IMR-90 (cell line): ENCODE results near the gene TAF4. TPM values are rescaled to one million over a fixed set of nuclear protein-coding genes. Genes with fewer than 3 reads are reported as not detected.

Experiments
- ATAC-seq: fragments of 200-7000 bp; cut with Tn5 transposase; 2 replicates; pipeline ENCODE4 v1.9.1; 2020; ENCODE audit warnings: low read depth, mild to moderate bottlenecking, moderate library complexity
- BruUV-seq: library from RNA; stranded (reverse); fragments of 400-500 nt; replicated peaks from 2 replicates; lab custom pipeline; 2021; lab: Mats Ljungman, UMichigan
- CTCF ChIA-PET: fragments of 300-600 bp; formaldehyde crosslinking; extraction: SDS; loops from one replicate; lab custom pipeline; 2021; ENCODE audit warnings: antibody characterized with exemption; lab: Yijun Ruan, JAX
- POLR2A ChIA-PET: fragments of 300-600 bp; sonication (Branson Sonifier 250); formaldehyde crosslinking; loops from one replicate; lab custom pipeline; 2022; ENCODE audit warnings: antibody characterized with exemption; ENCODE audit not compliant: unreplicated experiment; lab: Charles Lee
- DNase-seq: peaks from one replicate; pipeline ENCODE4 v3.0.0; 2013
- H2AFZ ChIP-seq: replicated peaks from 2 replicates; pipeline ENCODE3; 2013; ENCODE audit warnings: low read length, mild to moderate bottlenecking; ENCODE audit not compliant: poor library complexity
- H2AK5ac ChIP-seq: 2 replicates; pipeline ENCODE4 v1.6.1; 2013; ENCODE audit warnings: low read depth, low read length, inconsistent platforms
- H2AK9ac ChIP-seq: replicated peaks from 2 replicates; pipeline ENCODE3; 2013; ENCODE audit warnings: mild to moderate bottlenecking, low read depth, low read length, moderate library complexity; ENCODE audit not compliant: poor library complexity
- H2BK120ac ChIP-seq: 2 replicates; pipeline ENCODE4 v1.6.1; 2013; ENCODE audit warnings: low read depth, low read length, inconsistent platforms
- H2BK15ac ChIP-seq: 3 replicates; pipeline ENCODE4 v1.6.1; 2013; ENCODE audit warnings: low read depth, low read length, inconsistent platforms
- H2BK20ac ChIP-seq: 2 replicates; pipeline ENCODE4 v1.6.1; 2013; ENCODE audit warnings: low read depth, mild to moderate bottlenecking, inconsistent platforms, low read length, moderate library complexity
- H2BK5ac ChIP-seq: 2 replicates; pipeline ENCODE4 v1.6.1; 2013; ENCODE audit warnings: mild to moderate bottlenecking, low read depth, low read length, inconsistent platforms; ENCODE audit not compliant: poor library complexity, severe bottlenecking
- H3K14ac ChIP-seq: replicated peaks from 2 replicates; pipeline ENCODE4 v1.6.1; 2013; ENCODE audit warnings: low read depth, low read length, inconsistent platforms
- H3K18ac ChIP-seq: 2 replicates; pipeline ENCODE4 v1.6.1; 2013; ENCODE audit warnings: low read depth, low read length, control low read depth
- H3K23ac ChIP-seq: 2 replicates; pipeline ENCODE4 v1.6.1; 2013; ENCODE audit warnings: low read depth, low read length, inconsistent platforms
- H3K27ac ChIP-seq: 2 replicates; pipeline ENCODE4 v1.5.1; 2013; ENCODE audit warnings: mild to moderate bottlenecking, control low read depth, low read length; ENCODE audit not compliant: insufficient read depth
- H3K27me3 ChIP-seq: 2 replicates; pipeline ENCODE4 v1.6.1; 2013; ENCODE audit warnings: low read length; ENCODE audit not compliant: control insufficient read depth, insufficient read depth
- H3K36me3 ChIP-seq: 2 replicates; pipeline ENCODE4 v1.6.1; 2013; ENCODE audit warnings: low read length, mixed read lengths; ENCODE audit not compliant: control insufficient read depth, insufficient read depth
- H3K4ac ChIP-seq: 2 replicates; pipeline ENCODE4 v1.6.1; 2013; ENCODE audit warnings: low read depth, low read length, inconsistent platforms
- H3K4me1 ChIP-seq: 2 replicates; pipeline ENCODE4 v1.6.1; 2013; ENCODE audit warnings: low read length, mixed read lengths; ENCODE audit not compliant: control insufficient read depth, insufficient read depth
- H3K4me2 ChIP-seq: 2 replicates; pipeline ENCODE4 v1.6.1; 2013; ENCODE audit warnings: low read depth, mild to moderate bottlenecking, control low read depth, low read length, moderate library complexity
- H3K4me3 ChIP-seq: 2 replicates; pipeline ENCODE4 v1.5.1; 2013; ENCODE audit warnings: low read depth, mild to moderate bottlenecking, control low read depth, low read length, moderate library complexity; ENCODE audit not compliant: insufficient read depth
- H3K56ac ChIP-seq: 2 replicates; pipeline ENCODE4 v1.6.1; 2013; ENCODE audit warnings: low read length, inconsistent platforms; ENCODE audit not compliant: insufficient read depth; ENCODE audit errors: extremely low read depth
- H3K79me1 ChIP-seq, 2 experiments: 2 replicates each; pipeline ENCODE4 v1.6.1; 2013; ENCODE audit warnings: low read length in 2 of 2, inconsistent platforms in 1 of 2, low read depth in 1 of 2
- H3K9ac ChIP-seq: 2 replicates; pipeline ENCODE4 v1.6.1; 2013; ENCODE audit warnings: low read depth, low read length, control low read depth
- H3K9me1 ChIP-seq: 2 replicates; pipeline ENCODE4 v1.6.1; 2013; ENCODE audit warnings: low read length, inconsistent platforms; ENCODE audit not compliant: insufficient read depth
- H3K9me3 ChIP-seq: 2 replicates; pipeline ENCODE4 v1.6.1; 2013; ENCODE audit warnings: low read length; ENCODE audit not compliant: control insufficient read depth, insufficient read depth
- H4K20me1 ChIP-seq: 2 replicates; pipeline ENCODE4 v1.6.1; 2013; ENCODE audit warnings: low read length, inconsistent platforms; ENCODE audit not compliant: insufficient read depth
- H4K5ac ChIP-seq: 2 replicates; pipeline ENCODE4 v1.6.1; 2013; ENCODE audit warnings: mild to moderate bottlenecking, low read depth, low read length, control low read depth
- H4K8ac ChIP-seq, 2 experiments: 2 replicates each; pipeline ENCODE4 v1.6.1; 2013; ENCODE audit warnings: low read depth in 2 of 2, low read length in 2 of 2, control low read depth in 1 of 2, inconsistent platforms in 1 of 2
- H4K91ac ChIP-seq: 2 replicates; pipeline ENCODE4 v1.6.1; 2013; ENCODE audit warnings: low read depth, low read length, inconsistent platforms; ENCODE audit not compliant: insufficient read depth
- BHLHE40 ChIP-seq: fragments of 150-350 bp; IDR thresholded peaks from 2 replicates; pipeline ENCODE4 v1.6.1; 2016; ENCODE audit warnings: mild to moderate bottlenecking, low read depth, low read length
- CEBPB ChIP-seq: IDR thresholded peaks from 2 replicates; pipeline ENCODE4 v1.6.1; 2012; ENCODE audit warnings: low read depth, low read length, improper control_type of control experiment
- CHD1 ChIP-seq: IDR thresholded peaks from 2 replicates; pipeline ENCODE4 v1.6.1; 2012; ENCODE audit warnings: low read depth, low read length, improper control_type of control experiment
- CTCF ChIP-seq: conservative IDR thresholded peaks from 2 replicates; pipeline ENCODE4 v1.5.1; 2012; ENCODE audit warnings: mild to moderate bottlenecking, low read depth, low read length, improper control_type of control experiment
- ELK1 ChIP-seq: fragments of 150-350 bp; IDR thresholded peaks from 2 replicates; pipeline ENCODE4 v1.6.1; 2016; ENCODE audit warnings: low read depth, mild to moderate bottlenecking, low read length, moderate library complexity, borderline replicate concordance
- FOS ChIP-seq: fragments of 150-350 bp; IDR thresholded peaks from 2 replicates; pipeline ENCODE4 v1.6.1; 2016; ENCODE audit warnings: low read depth, low read length
- MAFK ChIP-seq: IDR thresholded peaks from 2 replicates; pipeline ENCODE4 v1.6.1; 2012; ENCODE audit warnings: low read depth, low read length, improper control_type of control experiment
- MAZ ChIP-seq: IDR thresholded peaks from 2 replicates; pipeline ENCODE4 v1.6.1; 2012; ENCODE audit warnings: low read depth, mild to moderate bottlenecking, low read length, improper control_type of control experiment, moderate library complexity, borderline replicate concordance
- MXI1 ChIP-seq: IDR thresholded peaks from 2 replicates; pipeline ENCODE4 v1.6.1; 2012; ENCODE audit warnings: low read depth, mild to moderate bottlenecking, low read length, moderate library complexity, borderline replicate concordance
- NFE2L2 ChIP-seq: fragments of 150-350 bp; IDR thresholded peaks from 2 replicates; pipeline ENCODE4 v1.6.1; 2016; ENCODE audit warnings: low read depth, mild to moderate bottlenecking, low read length
- POLR2A ChIP-seq: IDR thresholded peaks from 2 replicates; pipeline ENCODE4 v1.6.1; 2012; ENCODE audit warnings: mild to moderate bottlenecking, low read depth, low read length
- RAD21 ChIP-seq: IDR thresholded peaks from 2 replicates; pipeline ENCODE4 v1.6.1; 2012; ENCODE audit warnings: low read length, improper control_type of control experiment
- RCOR1 ChIP-seq: IDR thresholded peaks from 2 replicates; pipeline ENCODE4 v1.6.1; 2012; ENCODE audit warnings: mild to moderate bottlenecking, low read length, improper control_type of control experiment; ENCODE audit not compliant: insufficient replicate concordance
- RFX5 ChIP-seq: IDR thresholded peaks from 2 replicates; pipeline ENCODE4 v1.8.0; 2012; ENCODE audit warnings: low read depth, mild to moderate bottlenecking, low read length, moderate library complexity
- SMC3 ChIP-seq: fragments of 150-350 bp; IDR thresholded peaks from 2 replicates; pipeline ENCODE4 v1.6.1; 2016; ENCODE audit warnings: low read depth, mild to moderate bottlenecking, antibody characterized with exemption, low read length, moderate library complexity
- USF2 ChIP-seq: fragments of 150-350 bp; IDR thresholded peaks from 2 replicates; pipeline ENCODE4 v1.6.1; 2017; ENCODE audit warnings: mild to moderate bottlenecking, antibody characterized with exemption, low read length, low read depth
- WGBS, 2 experiments: methylation state at CpG; one replicate each; pipeline versions ENCODE4 v1.1.5 to v1.1.7; 2013; ENCODE audit warnings: missing lambda C conversion rate in 2 of 2; ENCODE audit not compliant: insufficient read length in 1 of 2; ENCODE audit errors: extremely low coverage in 2 of 2; 5-methylcytosine and 5-hydroxymethylcytosine counted together
- dilution Hi-C: fragments of 300-500 bp; cut with HindIII; formaldehyde crosslinking; loops from one replicate; pipeline ENCODE4 v1.14.3; 2018; ENCODE audit warnings: low sequenced_read_pairs; ENCODE audit not compliant: unreplicated experiment
- in situ Hi-C: fragments of 300-500 bp; cut with MboI; formaldehyde crosslinking; loops from 3 replicates; pipeline ENCODE4 v1.14.3; 2019; ENCODE audit warnings: low sequenced_read_pairs, inconsistent platforms, mixed read lengths
- intact Hi-C: fragments of 100-400 bp; cut with micrococcal nuclease; formaldehyde crosslinking; loops from 2 replicates; pipeline ENCODE4 v1.10.0; 2022
- polyA plus RNA-seq, 3 experiments: library from polyadenylated mRNA; depleted of rRNA; stranded (reverse); fragments of >200 nt; gene quantifications; 2 replicates each; pipeline ENCODE4 v1.2.3, GENCODE V29; 2012; ENCODE audit warnings: low replicate concordance in 1 of 3
- total RNA-seq: library from RNA; depleted of rRNA; stranded (reverse); fragments of >200 nt; gene quantifications from 2 replicates; pipeline ENCODE4 v1.2.3, GENCODE V29; 2012

The TAF4 gene
- total and polyA plus RNA-seq, 2 of the 4 experiments (the other 2 are of a cell fraction): 1.4 to 5.1 TPM

- Histone ChIP-seq H3K36me3 (no peaks in the 10 kb centered on the region), H2BK120ac (no peak overlapping the region), H3K79me1 (peaks cover 25 to 75% of the 10 kb centered on the region in 2 experiments), H4K91ac (no peak overlapping the region), H2BK5ac (no peak overlapping the region), H3K9me3 (no peaks in the 10 kb centered on the region), H3K18ac (no peak overlapping the region), H2BK20ac (no peak overlapping the region), H3K9ac (no peak overlapping the region), H3K4ac (no peak overlapping the region), H2AK5ac (no peak overlapping the region), H4K8ac (no peak overlapping the region), H3K23ac (no peak overlapping the region), H3K27me3 (no peaks in the 10 kb centered on the region), H3K56ac (no peak overlapping the region), H3K9me1 (peaks cover 6% of the 10 kb centered on the region; the same call in 1 of the 2 replicates), H3K4me1 (no peaks in the 10 kb centered on the region), H3K27ac (no peak overlapping the region), H4K20me1 (peaks cover 66% of the 10 kb centered on the region), H2AK9ac (no peak overlapping the region), H3K4me2 (no peak overlapping the region), H3K4me3 (no peak overlapping the region), H2AFZ (no peak overlapping the region), H2BK15ac (no peak overlapping the region), H4K5ac (no peak overlapping the region), H3K14ac (no peak overlapping the region)
- POLR2A ChIA-PET: no interaction called here
- WGBS, 2 experiments: 97% methylated on average over 7 of the region's 19 CpGs; no CpG with 5 or more reads in 1 of the 2 experiments
- CTCF ChIA-PET: no interaction called here
- dilution Hi-C loops: no loop called here
- intact Hi-C loops: loop anchor here (10.0 kb wide), 1 partner anchor 365 kb away; the partner anchor contains the start of gene RPS21
- ATAC-seq: no peak
- TF ChIP-seq FOS (no peak), SMC3 (no peak), ELK1 (no peak), MAFK (no peak), BHLHE40 (no peak), MAZ (no peak), POLR2A (no peak), CHD1 (no peak), CEBPB (no peak), RAD21 (no peak), RFX5 (no peak), MXI1 (no peak), RCOR1 (no peak), CTCF (no peak), USF2 (no peak), NFE2L2 (no peak)
- BruUV-seq: no TSS peak
- in situ Hi-C loops: loop anchor here (5.0 to 25.0 kb wide), 2 partner anchors 107 to 367 kb away; partner anchors contain the start of gene RPS21
- no peak for DNase-seq
Observed at GRCh38 chr20:62019881-62020492, 45.7 kb downstream of the TAF4 start.
